ENCODE measurements around the gene LKAAEAR1. TPM values are rescaled to one million over a fixed set of nuclear protein-coding genes. Genes with fewer than 3 reads are reported as not detected.
A peak's percentile ranks its signal among the peaks of the same experiment; 100 is the strongest.

Gene LKAAEAR1
- total and polyA plus RNA-seq, 9 of the 15 experiments (the other 6 are each of a cell fraction or from before 2014, with no cell fraction given), result not detected

DNA sequence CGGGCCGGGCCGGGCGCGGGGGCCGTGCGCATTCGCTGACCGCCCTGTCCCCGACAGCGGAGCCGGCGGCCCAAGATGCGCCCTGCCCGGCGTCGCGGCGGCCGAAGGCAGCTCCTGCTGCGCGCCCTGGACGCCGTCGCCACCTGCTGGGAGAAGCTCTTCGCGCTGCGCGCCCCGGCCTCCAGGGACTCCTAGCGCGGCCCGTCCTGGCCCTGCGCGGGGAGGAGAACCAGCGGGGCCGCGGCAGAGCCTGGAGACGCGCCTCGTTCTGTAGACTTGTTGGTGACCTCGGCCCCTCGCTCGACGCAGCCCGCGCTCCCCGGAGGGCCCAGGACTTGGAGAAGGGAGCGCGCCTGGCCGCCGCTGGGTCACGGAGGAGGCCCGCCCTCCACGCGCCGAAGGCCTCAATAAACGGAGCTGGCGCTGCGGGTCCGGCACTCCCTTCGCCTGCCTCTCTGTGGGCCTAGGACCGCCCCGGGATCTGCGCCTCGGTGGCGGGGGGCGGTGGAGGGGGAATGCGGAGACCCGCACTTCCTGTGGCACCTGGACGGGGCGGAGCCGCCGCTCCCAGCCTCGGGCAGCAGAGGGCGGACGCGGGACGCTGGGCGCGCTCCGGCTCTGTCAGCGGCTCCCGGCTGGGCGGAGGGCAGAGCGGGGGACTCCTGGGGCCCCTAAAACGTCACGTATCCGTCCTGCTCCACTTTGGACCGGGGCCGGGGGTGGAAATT, 45.5 kb downstream of the LKAAEAR1 start (continued):
- TF ChIP-seq, protein P1, sequence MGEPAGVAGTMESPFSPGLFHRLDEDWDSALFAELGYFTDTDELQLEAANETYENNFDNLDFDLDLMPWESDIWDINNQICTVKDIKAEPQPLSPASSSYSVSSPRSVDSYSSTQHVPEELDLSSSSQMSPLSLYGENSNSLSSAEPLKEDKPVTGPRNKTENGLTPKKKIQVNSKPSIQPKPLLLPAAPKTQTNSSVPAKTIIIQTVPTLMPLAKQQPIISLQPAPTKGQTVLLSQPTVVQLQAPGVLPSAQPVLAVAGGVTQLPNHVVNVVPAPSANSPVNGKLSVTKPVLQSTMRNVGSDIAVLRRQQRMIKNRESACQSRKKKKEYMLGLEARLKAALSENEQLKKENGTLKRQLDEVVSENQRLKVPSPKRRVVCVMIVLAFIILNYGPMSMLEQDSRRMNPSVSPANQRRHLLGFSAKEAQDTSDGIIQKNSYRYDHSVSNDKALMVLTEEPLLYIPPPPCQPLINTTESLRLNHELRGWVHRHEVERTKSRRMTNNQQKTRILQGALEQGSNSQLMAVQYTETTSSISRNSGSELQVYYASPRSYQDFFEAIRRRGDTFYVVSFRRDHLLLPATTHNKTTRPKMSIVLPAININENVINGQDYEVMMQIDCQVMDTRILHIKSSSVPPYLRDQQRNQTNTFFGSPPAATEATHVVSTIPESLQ (CRISPR knock-in tag; IDR thresholded peaks at IDR 0.05), result no peak
- TF ChIP-seq NBN (IDR thresholded peaks at IDR 0.05; ENCODE audit: low read depth), result no peak
- no peak for TF ChIP-seq MBD2 (IDR thresholded peaks at IDR 0.05; ENCODE audit: borderline replicate concordance, low read depth)
- TF ChIP-seq, protein P2, sequence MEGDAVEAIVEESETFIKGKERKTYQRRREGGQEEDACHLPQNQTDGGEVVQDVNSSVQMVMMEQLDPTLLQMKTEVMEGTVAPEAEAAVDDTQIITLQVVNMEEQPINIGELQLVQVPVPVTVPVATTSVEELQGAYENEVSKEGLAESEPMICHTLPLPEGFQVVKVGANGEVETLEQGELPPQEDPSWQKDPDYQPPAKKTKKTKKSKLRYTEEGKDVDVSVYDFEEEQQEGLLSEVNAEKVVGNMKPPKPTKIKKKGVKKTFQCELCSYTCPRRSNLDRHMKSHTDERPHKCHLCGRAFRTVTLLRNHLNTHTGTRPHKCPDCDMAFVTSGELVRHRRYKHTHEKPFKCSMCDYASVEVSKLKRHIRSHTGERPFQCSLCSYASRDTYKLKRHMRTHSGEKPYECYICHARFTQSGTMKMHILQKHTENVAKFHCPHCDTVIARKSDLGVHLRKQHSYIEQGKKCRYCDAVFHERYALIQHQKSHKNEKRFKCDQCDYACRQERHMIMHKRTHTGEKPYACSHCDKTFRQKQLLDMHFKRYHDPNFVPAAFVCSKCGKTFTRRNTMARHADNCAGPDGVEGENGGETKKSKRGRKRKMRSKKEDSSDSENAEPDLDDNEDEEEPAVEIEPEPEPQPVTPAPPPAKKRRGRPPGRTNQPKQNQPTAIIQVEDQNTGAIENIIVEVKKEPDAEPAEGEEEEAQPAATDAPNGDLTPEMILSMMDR (IDR thresholded peaks at IDR 0.05 in 2 of 3, conservative IDR thresholded peaks at IDR 0.05 in 1 of 3; ENCODE audit: insufficient read depth in 2 of 3, low read depth in 1 of 3, low read length in 3 of 3), result peak; percentile 63 to 97 (median 86)
- TF ChIP-seq, protein P3, sequence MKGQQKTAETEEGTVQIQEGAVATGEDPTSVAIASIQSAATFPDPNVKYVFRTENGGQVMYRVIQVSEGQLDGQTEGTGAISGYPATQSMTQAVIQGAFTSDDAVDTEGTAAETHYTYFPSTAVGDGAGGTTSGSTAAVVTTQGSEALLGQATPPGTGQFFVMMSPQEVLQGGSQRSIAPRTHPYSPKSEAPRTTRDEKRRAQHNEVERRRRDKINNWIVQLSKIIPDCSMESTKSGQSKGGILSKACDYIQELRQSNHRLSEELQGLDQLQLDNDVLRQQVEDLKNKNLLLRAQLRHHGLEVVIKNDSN (CRISPR knock-in tag; IDR thresholded peaks at IDR 0.05), result no peak
- no peak for TF ChIP-seq TEAD2 (tag; IDR thresholded peaks at IDR 0.05)
- no peak for TF ChIP-seq IFI16 (CRISPR knock-in tag; IDR thresholded peaks at IDR 0.05)
- TF ChIP-seq, protein P4, sequence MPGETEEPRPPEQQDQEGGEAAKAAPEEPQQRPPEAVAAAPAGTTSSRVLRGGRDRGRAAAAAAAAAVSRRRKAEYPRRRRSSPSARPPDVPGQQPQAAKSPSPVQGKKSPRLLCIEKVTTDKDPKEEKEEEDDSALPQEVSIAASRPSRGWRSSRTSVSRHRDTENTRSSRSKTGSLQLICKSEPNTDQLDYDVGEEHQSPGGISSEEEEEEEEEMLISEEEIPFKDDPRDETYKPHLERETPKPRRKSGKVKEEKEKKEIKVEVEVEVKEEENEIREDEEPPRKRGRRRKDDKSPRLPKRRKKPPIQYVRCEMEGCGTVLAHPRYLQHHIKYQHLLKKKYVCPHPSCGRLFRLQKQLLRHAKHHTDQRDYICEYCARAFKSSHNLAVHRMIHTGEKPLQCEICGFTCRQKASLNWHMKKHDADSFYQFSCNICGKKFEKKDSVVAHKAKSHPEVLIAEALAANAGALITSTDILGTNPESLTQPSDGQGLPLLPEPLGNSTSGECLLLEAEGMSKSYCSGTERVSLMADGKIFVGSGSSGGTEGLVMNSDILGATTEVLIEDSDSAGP (CRISPR knock-in tag; IDR thresholded peaks at IDR 0.05), result no peak; the same call in 1 of the 2 replicates
- no peak for TF ChIP-seq NEUROD1 (IDR thresholded peaks at IDR 0.05; ENCODE audit: borderline replicate concordance, low read depth, low read length, partially characterized antibody)
- TF ChIP-seq LEF1 (IDR thresholded peaks at IDR 0.05), result no peak
- no peak for TF ChIP-seq MCM7 (IDR thresholded peaks at IDR 0.05)
- TF ChIP-seq ZNF57 (CRISPR knock-in tag; IDR thresholded peaks at IDR 0.05), result no peak
- no peak for TF ChIP-seq FOSL1 (tag; conservative IDR thresholded peaks at IDR 0.05)
- no peak for TF ChIP-seq ZC3H4 (CRISPR knock-in tag; IDR thresholded peaks at IDR 0.05; ENCODE audit: borderline replicate concordance)
- TF ChIP-seq XRCC4 (IDR thresholded peaks at IDR 0.05; ENCODE audit: extremely low read depth, insufficient read depth, insufficient read length), result no peak
- TF ChIP-seq, protein P5, sequence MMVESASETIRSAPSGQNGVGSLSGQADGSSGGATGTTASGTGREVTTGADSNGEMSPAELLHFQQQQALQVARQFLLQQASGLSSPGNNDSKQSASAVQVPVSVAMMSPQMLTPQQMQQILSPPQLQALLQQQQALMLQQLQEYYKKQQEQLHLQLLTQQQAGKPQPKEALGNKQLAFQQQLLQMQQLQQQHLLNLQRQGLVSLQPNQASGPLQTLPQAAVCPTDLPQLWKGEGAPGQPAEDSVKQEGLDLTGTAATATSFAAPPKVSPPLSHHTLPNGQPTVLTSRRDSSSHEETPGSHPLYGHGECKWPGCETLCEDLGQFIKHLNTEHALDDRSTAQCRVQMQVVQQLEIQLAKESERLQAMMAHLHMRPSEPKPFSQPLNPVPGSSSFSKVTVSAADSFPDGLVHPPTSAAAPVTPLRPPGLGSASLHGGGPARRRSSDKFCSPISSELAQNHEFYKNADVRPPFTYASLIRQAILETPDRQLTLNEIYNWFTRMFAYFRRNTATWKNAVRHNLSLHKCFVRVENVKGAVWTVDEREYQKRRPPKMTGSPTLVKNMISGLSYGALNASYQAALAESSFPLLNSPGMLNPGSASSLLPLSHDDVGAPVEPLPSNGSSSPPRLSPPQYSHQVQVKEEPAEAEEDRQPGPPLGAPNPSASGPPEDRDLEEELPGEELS (CRISPR knock-in tag; IDR thresholded peaks at IDR 0.05; ENCODE audit: borderline replicate concordance), result 0 out of 2 replicates have a peak, but pooled peaks have one; percentile 52
- TF ChIP-seq NRF1 (conservative IDR thresholded peaks at IDR 0.05 in 1 of 2, IDR thresholded peaks at IDR 0.05 in 1 of 2), result peak; percentile 75 to 82
- TF ChIP-seq SMARCC2 (IDR thresholded peaks at IDR 0.05; ENCODE audit: low read depth), result no peak

Measured in K562 (cell line).